GM19395 (cell line): ENCODE results near the gene HSD3B1.
"Not testable (repeated sequence)": the region's sequence is repeated elsewhere in the genome, so short reads cannot be mapped to it uniquely, and the experiment has no call there.

Experiments
- ATAC-seq: cut with Tn5 transposase; IDR thresholded peaks from one replicate; pipeline ENCODE4 v1.9.1; 2021; ENCODE audit warnings: mild to moderate bottlenecking, moderate library complexity; ENCODE audit not compliant: unreplicated experiment

Gene HSD3B1

GRCh38 chr1:119551218-119551617 lies 44.2 kb downstream of the HSD3B1 start:
- ATAC-seq: no peak

- ATAC-seq: not testable (repeated sequence)
Observed at GRCh38 chr1:119552656-119553055, 45.6 kb downstream of the HSD3B1 start.

DNA sequence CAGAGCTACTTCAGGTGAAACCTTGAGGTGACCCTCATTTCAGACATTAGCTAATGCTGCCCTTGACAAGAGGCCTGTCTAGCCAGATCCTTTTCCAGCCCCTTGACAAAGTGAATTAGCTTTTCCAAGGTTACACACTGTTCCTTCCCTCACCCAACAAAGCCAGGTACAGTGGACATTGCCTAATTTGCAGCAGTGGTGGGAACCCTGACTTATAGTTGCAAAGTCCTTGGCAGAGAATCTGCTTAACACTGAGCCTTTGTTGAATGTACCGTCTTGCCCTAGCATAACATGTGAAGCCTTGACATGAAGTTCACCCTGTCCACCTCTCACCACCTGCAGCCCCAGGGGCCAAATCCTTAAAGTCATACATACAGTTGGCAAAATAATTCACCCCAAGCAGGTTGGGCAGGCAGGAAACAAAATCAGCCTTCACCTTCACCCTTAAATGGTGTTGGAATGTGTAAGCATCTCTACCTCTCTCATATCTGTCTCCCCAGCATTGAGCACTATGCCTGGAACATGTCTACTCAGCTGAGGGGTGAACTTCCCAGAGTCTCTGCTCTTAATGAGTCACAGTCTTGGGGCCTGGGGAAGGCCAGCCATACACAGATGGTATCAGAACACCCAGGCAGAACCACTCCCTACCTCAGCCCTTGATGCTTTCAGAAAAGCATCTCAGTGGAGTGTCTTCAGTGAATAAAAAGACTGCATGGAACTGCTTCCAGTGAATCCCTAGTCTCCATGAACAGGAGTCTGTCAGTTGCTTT lies 46.5 kb downstream of the HSD3B1 start:
- ATAC-seq: not testable (repeated sequence)

DNA sequence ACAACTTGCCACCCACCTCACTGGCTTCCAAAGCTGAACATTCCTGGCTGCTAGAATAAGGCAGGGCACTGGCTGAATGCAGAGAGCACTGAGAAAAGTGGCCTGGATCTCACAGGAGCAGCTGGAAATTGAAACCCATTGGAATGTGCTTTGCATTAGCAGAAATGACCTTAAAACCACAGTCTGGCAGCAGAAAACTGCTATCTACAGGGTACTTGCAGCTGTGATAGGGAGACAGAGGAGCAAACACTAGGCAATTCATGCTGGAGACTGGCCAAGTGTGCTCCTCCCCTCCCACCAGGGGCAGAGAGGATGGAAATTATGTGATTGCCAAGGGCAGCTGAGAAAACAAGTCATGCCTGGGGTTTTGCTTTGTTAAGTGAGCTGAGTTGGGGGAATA lies 47.2 kb downstream of the HSD3B1 start:
- no peak for ATAC-seq

DNA sequence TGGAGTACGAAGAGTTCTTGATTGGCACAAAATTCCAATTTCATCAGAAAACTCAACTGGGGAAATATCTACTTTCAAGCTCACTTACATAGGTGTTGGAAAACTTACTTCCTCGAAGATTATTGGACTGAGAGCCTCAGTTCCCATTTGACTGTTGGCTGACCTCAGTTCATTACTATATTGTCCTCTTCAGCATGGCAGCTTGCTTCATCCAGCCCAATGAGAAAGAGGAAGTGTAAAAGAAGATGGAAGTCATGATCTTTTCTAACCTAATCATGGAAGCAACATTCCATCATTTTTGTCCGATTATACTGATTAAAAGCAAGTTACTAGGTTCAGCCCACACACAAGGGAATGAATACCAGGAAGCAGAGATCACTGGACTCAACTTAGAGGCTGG lies 49.4 kb downstream of the HSD3B1 start:
- ATAC-seq: no peak

DNA sequence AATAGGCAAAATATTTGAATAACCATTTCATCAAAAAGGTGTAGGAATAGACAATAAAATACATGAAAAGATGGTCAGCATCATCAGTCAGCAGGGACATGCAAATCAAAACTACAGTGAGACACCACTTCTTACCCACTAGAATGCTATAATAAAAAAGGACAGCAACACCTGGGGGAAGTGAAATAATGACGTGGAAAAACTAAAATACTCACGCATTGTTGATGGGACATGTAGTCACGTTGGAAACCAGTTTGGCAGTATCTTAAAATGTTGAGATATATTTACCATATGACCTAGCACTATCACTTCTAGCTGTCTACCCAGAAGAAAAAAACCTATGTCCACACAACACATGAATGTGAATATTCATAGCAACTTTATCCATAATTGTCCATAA lies 53.4 kb downstream of the HSD3B1 start:
- ATAC-seq: not testable (repeated sequence)

GRCh38 chr1:119564548-119564947 lies 57.5 kb downstream of the HSD3B1 start:
- ATAC-seq: peak; percentile 71
